Neural cell (in vitro differentiated cells): ENCODE data around the gene CPD. TPM values are rescaled to one million over a fixed set of nuclear protein-coding genes. Genes with fewer than 3 reads are reported as not detected.

Experiments
- H2AFZ ChIP-seq: fragments of 200-600, 300-800 bp; sonication (generic), shearing (Covaris generic); 2 replicates; pipeline ENCODE4 v1.6.0; 2014; ENCODE audit warnings: low read depth, mild to moderate bottlenecking, antibody characterized with exemption, low read length, moderate library complexity
- H3F3A ChIP-seq: fragments of 200-600 bp; shearing (Covaris generic); 2 replicates; pipeline ENCODE4 v1.6.1; 2016; ENCODE audit warnings: mild to moderate bottlenecking, moderate library complexity, mixed read lengths, antibody characterized with exemption, low read length; ENCODE audit not compliant: insufficient read depth, poor library complexity, severe bottlenecking
- H3K27ac ChIP-seq: fragments of 200-600, 300-800 bp; sonication (generic), shearing (Covaris generic); 2 replicates; pipeline ENCODE4 v1.5.1; 2014; ENCODE audit warnings: mild to moderate bottlenecking, low read length, moderate library complexity
- H3K27me3 ChIP-seq: fragments of 300-800, 200-600 bp; sonication (generic), shearing (Covaris generic); 2 replicates; pipeline ENCODE4 v1.6.0; 2014; ENCODE audit warnings: mild to moderate bottlenecking, low read depth, low read length, moderate library complexity; ENCODE audit not compliant: insufficient read depth
- H3K36me3 ChIP-seq: fragments of 300-800, 200-600 bp; sonication (generic), shearing (Covaris generic); 2 replicates; pipeline ENCODE4 v1.5.1; 2014; ENCODE audit warnings: mild to moderate bottlenecking, antibody characterized with exemption, low read length, moderate library complexity; ENCODE audit not compliant: insufficient read depth
- H3K4me2 ChIP-seq: fragments of 300-800, 200-600 bp; sonication (generic), shearing (Covaris generic); 2 replicates; pipeline ENCODE4 v1.6.0; 2014; ENCODE audit warnings: mild to moderate bottlenecking, low read length
- H3K4me3 ChIP-seq: fragments of 300-800, 200-600 bp; sonication (generic), shearing (Covaris generic); 2 replicates; pipeline ENCODE4 v1.5.1; 2014; ENCODE audit warnings: mild to moderate bottlenecking, low read length, moderate library complexity
- H3K79me2 ChIP-seq: fragments of 200-600 bp; shearing (Covaris generic); replicated peaks from 2 replicates; pipeline ENCODE4 v1.6.0; 2014; ENCODE audit warnings: mild to moderate bottlenecking, low read length, moderate library complexity; ENCODE audit not compliant: insufficient read depth
- H3K9ac ChIP-seq: fragments of 300-800, 200-600 bp; sonication (generic), shearing (Covaris generic); 2 replicates; pipeline ENCODE4 v1.6.1; 2016; ENCODE audit warnings: mild to moderate bottlenecking, low read length, mixed read lengths
- H3K9me2 ChIP-seq: fragments of 200-600 bp; shearing (Covaris generic); 2 replicates; pipeline ENCODE4 v1.6.1; 2016; ENCODE audit warnings: mild to moderate bottlenecking, low read length, mixed read lengths; ENCODE audit not compliant: insufficient read depth
- H3K9me3 ChIP-seq: fragments of 200-600, 300-800 bp; sonication (generic), shearing (Covaris generic); 2 replicates; pipeline ENCODE4 v1.6.1; 2016; ENCODE audit warnings: mild to moderate bottlenecking, mixed run types, low read length, moderate library complexity, mixed read lengths
- H4K20me1 ChIP-seq: fragments of 200-600 bp; shearing (Covaris generic); 2 replicates; pipeline ENCODE4 v1.6.1; 2016; ENCODE audit warnings: mild to moderate bottlenecking, mixed run types; ENCODE audit not compliant: insufficient read depth
- EP300 ChIP-seq: fragments of 450-650 bp; conservative IDR thresholded peaks from 2 replicates; pipeline ENCODE4 v1.6.1; 2014; ENCODE audit warnings: antibody characterized with exemption, mild to moderate bottlenecking, moderate library complexity; ENCODE audit not compliant: poor library complexity, severe bottlenecking
- EZH2 ChIP-seq: fragments of 200-600, 300-800 bp; shearing (Covaris generic), sonication (generic); IDR thresholded peaks from 2 replicates; pipeline ENCODE4 v1.6.1; 2014; ENCODE audit warnings: antibody characterized with exemption, low read length, borderline replicate concordance, mild to moderate bottlenecking; ENCODE audit not compliant: insufficient read depth, poor library complexity, severe bottlenecking
- POLR2AphosphoS5 ChIP-seq: IDR thresholded peaks from 2 replicates; pipeline ENCODE4 v1.6.1; 2012
- RAD21 ChIP-seq: fragments of 450-650 bp; conservative IDR thresholded peaks from 2 replicates; pipeline ENCODE4 v1.6.1; 2014; ENCODE audit warnings: antibody characterized with exemption, mild to moderate bottlenecking, moderate library complexity
- REST ChIP-seq: IDR thresholded peaks from 2 replicates; pipeline ENCODE4 v1.6.1; 2012; ENCODE audit warnings: borderline replicate concordance
- polyA plus RNA-seq: library from polyadenylated mRNA; depleted of rRNA; stranded (reverse); fragments of >200 nt; gene quantifications from 2 replicates; pipeline ENCODE4 v1.2.3, GENCODE V29; 2014
- TF ChIP-seq, protein P1 (sequence below): fragments of 450-650 bp; IDR thresholded peaks from 2 replicates; pipeline ENCODE4 v1.5.1; 2014; ENCODE audit warnings: antibody characterized with exemption, mild to moderate bottlenecking, moderate library complexity; ENCODE audit not compliant: poor library complexity, severe bottlenecking

Gene CPD
- polyA plus RNA-seq, 1 donor from 2014 or later = 14.1 TPM

GRCh38 chr17:30398328-30399041, 19.8 kb downstream of the CPD start:
- Histone ChIP-seq H2AFZ (no peak overlapping the region), H3F3A (no peaks in the 10 kb centered on the region), H3K27ac (no peak overlapping the region), H3K79me2 (peaks cover 5% of the 10 kb centered on the region), H3K9me2 (no peaks in the 10 kb centered on the region), H3K9me3 (no peaks in the 10 kb centered on the region), H3K36me3 (no peaks in the 10 kb centered on the region), H3K4me3 (no peak overlapping the region), H3K9ac (no peak overlapping the region), H3K27me3 (no peaks in the 10 kb centered on the region), H3K4me2 (no peak overlapping the region), H4K20me1 (no peaks in the 10 kb centered on the region)
- TF ChIP-seq REST (no peak), POLR2AphosphoS5 (no peak), EP300 (no peak), EZH2 (no peak)
- TF ChIP-seq, protein P1, sequence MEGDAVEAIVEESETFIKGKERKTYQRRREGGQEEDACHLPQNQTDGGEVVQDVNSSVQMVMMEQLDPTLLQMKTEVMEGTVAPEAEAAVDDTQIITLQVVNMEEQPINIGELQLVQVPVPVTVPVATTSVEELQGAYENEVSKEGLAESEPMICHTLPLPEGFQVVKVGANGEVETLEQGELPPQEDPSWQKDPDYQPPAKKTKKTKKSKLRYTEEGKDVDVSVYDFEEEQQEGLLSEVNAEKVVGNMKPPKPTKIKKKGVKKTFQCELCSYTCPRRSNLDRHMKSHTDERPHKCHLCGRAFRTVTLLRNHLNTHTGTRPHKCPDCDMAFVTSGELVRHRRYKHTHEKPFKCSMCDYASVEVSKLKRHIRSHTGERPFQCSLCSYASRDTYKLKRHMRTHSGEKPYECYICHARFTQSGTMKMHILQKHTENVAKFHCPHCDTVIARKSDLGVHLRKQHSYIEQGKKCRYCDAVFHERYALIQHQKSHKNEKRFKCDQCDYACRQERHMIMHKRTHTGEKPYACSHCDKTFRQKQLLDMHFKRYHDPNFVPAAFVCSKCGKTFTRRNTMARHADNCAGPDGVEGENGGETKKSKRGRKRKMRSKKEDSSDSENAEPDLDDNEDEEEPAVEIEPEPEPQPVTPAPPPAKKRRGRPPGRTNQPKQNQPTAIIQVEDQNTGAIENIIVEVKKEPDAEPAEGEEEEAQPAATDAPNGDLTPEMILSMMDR = no peak

- TF ChIP-seq REST = no peak
- TF ChIP-seq POLR2AphosphoS5 = no peak
- no peak for TF ChIP-seq RAD21
- Histone ChIP-seq H3K9me2 (no peaks in the 10 kb centered on the region), H3K27ac (no peak overlapping the region), H2AFZ (no peak overlapping the region), H3K27me3 (no peaks in the 10 kb centered on the region), H3K9me3 (no peaks in the 10 kb centered on the region), H4K20me1 (no peaks in the 10 kb centered on the region), H3K36me3 (peaks cover 4% of the 10 kb centered on the region), H3F3A (no peaks in the 10 kb centered on the region), H3K4me3 (no peak overlapping the region), H3K79me2 (peaks cover 5% of the 10 kb centered on the region), H3K9ac (no peak overlapping the region), H3K4me2 (no peak overlapping the region)
Measured at GRCh38 chr17:30401097-30401496, 22.4 kb downstream of the CPD start.
